Activated T-cell treated with anti-CD3 and anti-CD28 coated beads, Interleukin-2, amount 50 U/mL, for 4 hours (primary cell): ENCODE results near the gene TANGO6. TPM values are rescaled to one million over a fixed set of nuclear protein-coding genes. Genes with fewer than 3 reads are reported as not detected.

ENCODE experiments used
- ATAC-seq, 2 donors: fragments of 200-7000 bp; cut with Tn5 transposase; one replicate each; pipeline ENCODE4 v1.10.0; 2021
- DNase-seq: peaks from one replicate; pipeline ENCODE4 v3.0.0-alpha.2; 2020
- H3K27me3 Mint-ChIP-seq: one replicate; pipeline ENCODE4 v1.8.0; 2021; ENCODE audit warnings: low read depth, mixed read lengths
- H3K36me3 Mint-ChIP-seq: one replicate; pipeline ENCODE4 v1.8.0; 2022; ENCODE audit warnings: mixed read lengths; ENCODE audit not compliant: insufficient read depth
- H3K4me1 Mint-ChIP-seq: one replicate; pipeline ENCODE4 v1.8.0; 2021; ENCODE audit warnings: low read depth, mixed read lengths
- H3K4me3 Mint-ChIP-seq: one replicate; pipeline ENCODE4 v1.8.0; 2021; ENCODE audit warnings: mild to moderate bottlenecking, moderate library complexity, mixed read lengths
- H3K9me3 Mint-ChIP-seq: one replicate; pipeline ENCODE4 v1.8.0; 2021; ENCODE audit warnings: mixed read lengths
- total RNA-seq, 3 donors: library from RNA; stranded (reverse); gene quantifications; one replicate each; pipeline ENCODE4 v1.2.1, GENCODE V29; 2021

The TANGO6 gene
- total RNA-seq, 3 donors from 2014 or later = 29.6 to 37.7 (median 33.4) TPM

GRCh38 chr16:68909099-68909733 lies 65.9 kb downstream of the TANGO6 start:
- no peak for ATAC-seq

GRCh38 chr16:68910051-68910450 lies 66.7 kb downstream of the TANGO6 start:
- no peaks in the 10 kb centered on the region for H3K9me3 Mint-ChIP-seq
- H3K27me3 Mint-ChIP-seq = no peaks in the 10 kb centered on the region
- H3K4me3 Mint-ChIP-seq = no peak overlapping the region
- no peak for ATAC-seq
- DNase-seq = no peak
- no peaks in the 10 kb centered on the region for H3K4me1 Mint-ChIP-seq
- H3K36me3 Mint-ChIP-seq = peaks cover 19% of the 10 kb centered on the region

More at GRCh38 chr16:68909099-68909733, 65.9 kb downstream of the TANGO6 start:
- Mint-ChIP-seq H3K4me1 (no peaks in the 10 kb centered on the region), H3K36me3 (peaks cover 20% of the 10 kb centered on the region), H3K9me3 (no peaks in the 10 kb centered on the region), H3K27me3 (no peaks in the 10 kb centered on the region), H3K4me3 (no peak overlapping the region)
- no peak for DNase-seq

- Mint-ChIP-seq H3K4me1 (no peaks in the 10 kb centered on the region), H3K9me3 (no peaks in the 10 kb centered on the region), H3K4me3 (no peak overlapping the region), H3K27me3 (no peaks in the 10 kb centered on the region), H3K36me3 (peaks cover 23% of the 10 kb centered on the region)
- DNase-seq (no peak), ATAC-seq (no peak)
Measured at GRCh38 chr16:68915589-68915988, 72.3 kb downstream of the TANGO6 start.

GRCh38 chr16:68917541-68917940 lies 74.2 kb downstream of the TANGO6 start:
- ATAC-seq (no peak), DNase-seq (no peak)
- Mint-ChIP-seq H3K4me1 (no peaks in the 10 kb centered on the region), H3K36me3 (peaks cover 30% of the 10 kb centered on the region), H3K9me3 (no peaks in the 10 kb centered on the region), H3K27me3 (no peaks in the 10 kb centered on the region), H3K4me3 (no peak overlapping the region)

- Mint-ChIP-seq H3K36me3 (peaks cover 33% of the 10 kb centered on the region), H3K27me3 (no peaks in the 10 kb centered on the region), H3K4me3 (no peak overlapping the region), H3K4me1 (no peaks in the 10 kb centered on the region), H3K9me3 (no peaks in the 10 kb centered on the region)
- no peak for DNase-seq
- ATAC-seq = no peak
Measured at GRCh38 chr16:68920349-68920748, 77.0 kb downstream of the TANGO6 start.

- Mint-ChIP-seq H3K4me1 (no peaks in the 10 kb centered on the region), H3K4me3 (no peak overlapping the region), H3K9me3 (no peaks in the 10 kb centered on the region), H3K36me3 (peaks cover 31% of the 10 kb centered on the region), H3K27me3 (no peaks in the 10 kb centered on the region)
- DNase-seq = no peak
- ATAC-seq = no peak
Measured at GRCh38 chr16:68921637-68922036, 78.3 kb downstream of the TANGO6 start.

GRCh38 chr16:68923116-68923515 lies 79.8 kb downstream of the TANGO6 start:
- DNase-seq = no peak
- Mint-ChIP-seq H3K4me3 (no peak overlapping the region), H3K36me3 (peaks cover 37% of the 10 kb centered on the region), H3K9me3 (no peaks in the 10 kb centered on the region), H3K4me1 (no peaks in the 10 kb centered on the region), H3K27me3 (no peaks in the 10 kb centered on the region)
- no peak for ATAC-seq

GRCh38 chr16:68927018-68927417 lies 83.7 kb downstream of the TANGO6 start:
- no peaks in the 10 kb centered on the region for H3K9me3 Mint-ChIP-seq
- H3K4me3 Mint-ChIP-seq = no peak overlapping the region
- H3K36me3 Mint-ChIP-seq = peaks cover 38% of the 10 kb centered on the region
- no peak for ATAC-seq
- H3K4me1 Mint-ChIP-seq = no peaks in the 10 kb centered on the region
- DNase-seq = no peak
- H3K27me3 Mint-ChIP-seq = no peaks in the 10 kb centered on the region

- ATAC-seq = no peak
- DNase-seq = no peak
- Mint-ChIP-seq H3K36me3 (peaks cover 39% of the 10 kb centered on the region), H3K9me3 (no peaks in the 10 kb centered on the region), H3K4me3 (no peak overlapping the region), H3K27me3 (no peaks in the 10 kb centered on the region), H3K4me1 (no peaks in the 10 kb centered on the region)
Measured at GRCh38 chr16:68931196-68931595, 87.9 kb downstream of the TANGO6 start.

GRCh38 chr16:68934402-68934801 lies 91.1 kb downstream of the TANGO6 start:
- no peak overlapping the region for H3K4me3 Mint-ChIP-seq
- H3K27me3 Mint-ChIP-seq = no peaks in the 10 kb centered on the region
- H3K36me3 Mint-ChIP-seq = peaks cover 29% of the 10 kb centered on the region
- H3K4me1 Mint-ChIP-seq = no peaks in the 10 kb centered on the region
- no peaks in the 10 kb centered on the region for H3K9me3 Mint-ChIP-seq
- DNase-seq (no peak), ATAC-seq (no peak)

- ATAC-seq (no peak), DNase-seq (no peak)
- H3K9me3 Mint-ChIP-seq = no peaks in the 10 kb centered on the region
- H3K4me3 Mint-ChIP-seq = no peak overlapping the region
- H3K27me3 Mint-ChIP-seq = no peaks in the 10 kb centered on the region
- no peaks in the 10 kb centered on the region for H3K4me1 Mint-ChIP-seq
- peaks cover 28% of the 10 kb centered on the region for H3K36me3 Mint-ChIP-seq
Measured at GRCh38 chr16:68935008-68935407, 91.7 kb downstream of the TANGO6 start.

GRCh38 chr16:68936736-68937631 lies 93.7 kb downstream of the TANGO6 start:
- Mint-ChIP-seq H3K4me3 (no peak overlapping the region), H3K27me3 (no peaks in the 10 kb centered on the region), H3K9me3 (no peaks in the 10 kb centered on the region), H3K4me1 (no peaks in the 10 kb centered on the region), H3K36me3 (peaks cover 17% of the 10 kb centered on the region)
- DNase-seq = no peak
- ATAC-seq = no peak

- Mint-ChIP-seq H3K9me3 (peaks cover 8% of the 10 kb centered on the region), H3K27me3 (no peaks in the 10 kb centered on the region), H3K4me1 (no peaks in the 10 kb centered on the region), H3K4me3 (no peak overlapping the region), H3K36me3 (peaks cover 28% of the 10 kb centered on the region)
- ATAC-seq (no peak), DNase-seq (no peak)
Measured at GRCh38 chr16:68939692-68940320, 96.5 kb downstream of the TANGO6 start.

GRCh38 chr16:68940816-68941215 lies 97.5 kb downstream of the TANGO6 start:
- Mint-ChIP-seq H3K4me1 (no peaks in the 10 kb centered on the region), H3K36me3 (peaks cover 32% of the 10 kb centered on the region), H3K4me3 (no peak overlapping the region), H3K9me3 (peaks cover 8% of the 10 kb centered on the region), H3K27me3 (no peaks in the 10 kb centered on the region)
- DNase-seq (no peak), ATAC-seq (no peak)
